HepG2 (cell line): ENCODE measurements around the gene CCNB1. TPM values are rescaled to one million over a fixed set of nuclear protein-coding genes. Genes with fewer than 3 reads are reported as not detected.

Source experiments
- ATAC-seq: fragments of 200-7000 bp; cut with Tn5 transposase; 3 replicates; pipeline ENCODE4 v1.9.1; 2020; ENCODE audit warnings: mild to moderate bottlenecking, moderate library complexity
- Bru-seq: library from RNA; stranded (reverse); fragments of 400-500 nt; gene quantifications from one replicate; lab custom pipeline; 2021; lab: Mats Ljungman, UMichigan
- BruChase-seq, 2 experiments: library from RNA; stranded (reverse); fragments of 400-500 nt; gene quantifications; one replicate each; lab custom pipeline; 2021; lab: Mats Ljungman, UMichigan
- BruUV-seq: library from RNA; stranded (reverse); fragments of 400-500 nt; replicated peaks from 2 replicates; lab custom pipeline; 2021; lab: Mats Ljungman, UMichigan
- CTCF ChIA-PET: fragments of 300-600 bp; formaldehyde crosslinking; extraction: SDS; loops from one replicate; lab custom pipeline; 2021; ENCODE audit warnings: low total read pairs, inconsistent platforms, low intra/inter-chr PET ratio; lab: Yijun Ruan, JAX
- POLR2A ChIA-PET: fragments of 350-600 bp; sonication (Branson Sonifier 250); formaldehyde crosslinking; loops from one replicate; lab custom pipeline; 2020; ENCODE audit warnings: antibody characterized with exemption, inconsistent platforms; lab: Yijun Ruan, JAX
- DNase-seq: peaks from one replicate; pipeline ENCODE4 v3.0.0-alpha.2; 2015; ENCODE audit warnings: low spot score
- FAIRE-seq: peaks from 3 replicates; lab custom pipeline; 2011; peaks lifted over from hg19 to GRCh38; lab: Jason Lieb, UNC
- H2AFZ ChIP-seq: one replicate; pipeline ENCODE4 v1.6.1; 2011; ENCODE audit warnings: low read length, inconsistent platforms
- H3K27ac ChIP-seq: fragments of 300-600 bp; 3 replicates; pipeline ENCODE4 v1.8.0; 2011; ENCODE audit warnings: mixed run types, mild to moderate bottlenecking, mixed read lengths, low read length, inconsistent platforms; ENCODE audit not compliant: insufficient read depth; ENCODE audit errors: extremely low read length
- H3K27me3 ChIP-seq, 2 experiments: fragments of 200-600 bp in 1 of 2; 2 replicates in 1 of 2; 3 replicates in 1 of 2; pipeline versions ENCODE4 v1.6.0 to v1.8.0; 2011; ENCODE audit warnings: low read length in 2 of 2, mild to moderate bottlenecking in 2 of 2, moderate library complexity in 2 of 2, inconsistent platforms in 1 of 2; ENCODE audit not compliant: insufficient read depth in 2 of 2, control insufficient read depth in 1 of 2
- H3K36me3 ChIP-seq, 2 experiments: fragments of 200-600 bp in 1 of 2; replicated peaks in 1 of 2; 2 replicates in 1 of 2; 3 replicates in 1 of 2; pipeline versions ENCODE4 v1.5.1 to v1.8.0; 2011; ENCODE audit warnings: low read length in 2 of 2, inconsistent platforms in 1 of 2; ENCODE audit not compliant: insufficient read depth in 2 of 2, control insufficient read depth in 1 of 2
- H3K4me1 ChIP-seq: 2 replicates; pipeline ENCODE4 v1.5.1; 2012; ENCODE audit warnings: low read length, inconsistent platforms; ENCODE audit not compliant: insufficient read depth
- H3K4me2 ChIP-seq: 2 replicates; pipeline ENCODE4 v1.6.0; 2011; ENCODE audit warnings: low read depth, low read length, inconsistent platforms
- H3K4me3 ChIP-seq, 3 experiments: fragments of 200-600 bp in 1 of 3; sonication (generic), shearing (Covaris generic) in 1 of 3; replicated peaks in 1 of 3; 2 replicates each; pipeline ENCODE4 v1.5.1; 2011 to 2016; ENCODE audit warnings: low read length in 3 of 3, inconsistent platforms in 2 of 3, low read depth in 2 of 3, mild to moderate bottlenecking in 2 of 3, control low read depth in 1 of 3, mixed read lengths in 1 of 3; ENCODE audit not compliant: insufficient read depth in 1 of 3
- H3K79me2 ChIP-seq: one replicate; pipeline ENCODE4 v1.6.1; 2011; ENCODE audit warnings: low read length, inconsistent platforms; ENCODE audit not compliant: insufficient read depth
- H3K9ac ChIP-seq: 2 replicates; pipeline ENCODE4 v1.6.0; 2011; ENCODE audit warnings: mild to moderate bottlenecking, low read depth, low read length, inconsistent platforms; ENCODE audit not compliant: insufficient read depth
- H3K9me3 ChIP-seq: 2 replicates; pipeline ENCODE4 v1.5.1; 2012; ENCODE audit warnings: mild to moderate bottlenecking, low read length
- H4K20me1 ChIP-seq: 2 replicates; pipeline ENCODE4 v1.6.0; 2011; ENCODE audit warnings: inconsistent platforms, mild to moderate bottlenecking, low read length, moderate library complexity; ENCODE audit not compliant: insufficient read depth
- BCL6 ChIP-seq: IDR thresholded peaks from 2 replicates; pipeline ENCODE4 v1.6.1; 2016; ENCODE audit warnings: missing genetic modification reagents, missing compliant biosample characterization
- GATAD1 ChIP-seq: IDR thresholded peaks from 2 replicates; pipeline ENCODE4 v1.6.1; 2016; ENCODE audit warnings: missing genetic modification reagents, missing compliant biosample characterization
- HOXA9 ChIP-seq: sonication (generic); formaldehyde crosslinking; IDR thresholded peaks from 2 replicates; pipeline ENCODE4 v1.8.1; 2022; ENCODE audit warnings: missing genetic modification reagents, mild to moderate bottlenecking, moderate library complexity, borderline replicate concordance
- MLX ChIP-seq: IDR thresholded peaks from 2 replicates; pipeline ENCODE4 v1.6.1; 2016
- NR2C2 ChIP-seq: sonication (generic); formaldehyde crosslinking; IDR thresholded peaks from 2 replicates; pipeline ENCODE4 v1.4.0; 2020; ENCODE audit warnings: missing genetic modification reagents, mild to moderate bottlenecking, moderate library complexity, borderline replicate concordance
- REL ChIP-seq: sonication (generic); formaldehyde crosslinking; conservative IDR thresholded peaks from 2 replicates; pipeline ENCODE4 v1.8.0; 2022; ENCODE audit warnings: mild to moderate bottlenecking, missing genetic modification reagents, moderate library complexity
- RFXAP ChIP-seq: sonication (generic); formaldehyde crosslinking; IDR thresholded peaks from 2 replicates; pipeline ENCODE4 v1.4.0; 2020; ENCODE audit warnings: missing genetic modification reagents, borderline replicate concordance
- SP1 ChIP-seq, 2 experiments: fragments of 450-650 bp in 1 of 2; sonication (generic) in 1 of 2; formaldehyde crosslinking in 1 of 2; IDR thresholded peaks; 2 replicates each; pipeline versions ENCODE4 v1.4.0 to v1.6.1; 2016 to 2020; ENCODE audit warnings: missing genetic modification reagents in 1 of 2
- SP5 ChIP-seq: IDR thresholded peaks from 2 replicates; pipeline ENCODE4 v1.6.1; 2016; ENCODE audit warnings: low read depth, borderline replicate concordance
- ZBTB43 ChIP-seq: sonication (generic); formaldehyde crosslinking; conservative IDR thresholded peaks from 2 replicates; pipeline ENCODE4 v1.4.0; 2020; ENCODE audit warnings: missing genetic modification reagents
- ZFY ChIP-seq: sonication (generic); formaldehyde crosslinking; IDR thresholded peaks from 2 replicates; pipeline ENCODE4 v1.4.0; 2020; ENCODE audit warnings: missing genetic modification reagents
- ZNF124 ChIP-seq: sonication (generic); formaldehyde crosslinking; IDR thresholded peaks from 2 replicates; pipeline ENCODE4 v1.4.0; 2020; ENCODE audit warnings: missing genetic modification reagents
- ZNF75D ChIP-seq: sonication (generic); formaldehyde crosslinking; IDR thresholded peaks from 2 replicates; pipeline ENCODE4 v1.8.1; 2023; ENCODE audit warnings: missing genetic modification reagents, mild to moderate bottlenecking, borderline replicate concordance
- WGBS: methylation state at CpG from one replicate; pipeline ENCODE4 v1.1.6; 2017; ENCODE audit warnings: low lambda C conversion rate; 5-methylcytosine and 5-hydroxymethylcytosine counted together
- in situ Hi-C: cut with HindIII; loops from 2 replicates; pipeline ENCODE4 v1.10.0; 2017; ENCODE audit warnings: low pct_unique_long_range_greater_than_20kb; ENCODE audit not compliant: extremely low pct_ligation_motif_present
- intact Hi-C: fragments of 100-400 bp; cut with micrococcal nuclease; formaldehyde crosslinking; loops from one replicate; pipeline ENCODE4 v1.10.0; 2022; ENCODE audit not compliant: unreplicated experiment
- long read RNA-seq, 2 experiments: library from RNA in 1 of 2; library from polyadenylated mRNA in 1 of 2; stranded (forward) in 1 of 2; unstranded in 1 of 2; transcript quantifications; one replicate each; pipeline ENCODE4 v2.0.0, GENCODE V29; 2019 to 2022
- polyA minus RNA-seq, 3 experiments: library from RNA; depleted of rRNA, polyadenylated mRNA; stranded (reverse); fragments of >200 nt; gene quantifications; 2 replicates each; pipeline ENCODE4 v1.2.3, GENCODE V29; 2011; ENCODE audit warnings: low replicate concordance in 1 of 3
- polyA plus RNA-seq, 8 experiments: library from polyadenylated mRNA; depleted of rRNA in 3 of 8; stranded (reverse) in 7 of 8; unstranded in 1 of 8; fragments of >200 nt; fragmentation: Illumina TruSeq in 4 of 8; extraction: Trizol in 4 of 8; gene quantifications; 2 replicates each; pipeline versions ENCODE4 v1.2.1 to v1.2.3, GENCODE V29; 2011 to 2016; ENCODE audit warnings: low read depth in 4 of 8, missing spikeins in 1 of 8, mixed read lengths in 1 of 8; ENCODE audit not compliant: insufficient read depth in 1 of 8
- total RNA-seq, 5 experiments: library from RNA; depleted of rRNA; stranded (reverse); fragments of >200 nt; fragmentation: Illumina TruSeq; extraction: Trizol; gene quantifications; 2 replicates each; pipeline ENCODE4 v1.2.3, GENCODE V29; 2016; ENCODE audit warnings: low read depth in 1 of 5

CCNB1 gene
- total RNA-seq (2016; rRNA removed; fragmentation: Illumina TruSeq; extraction: Trizol) (316 and 431 TPM in 2 replicates), polyA plus RNA-seq (2011; rRNA removed) (49.6 and 82.3 TPM in 2 replicates), polyA minus RNA-seq (2011; rRNA and poly(A)+ RNA removed; ENCODE audit: low replicate concordance) (26.9 and 102 TPM in 2 replicates), Bru-seq, nascent RNA (percentile 83 among the genes with signal in this experiment), BruChase-seq, experiment 1, labeled RNA remaining after a 6-hour chase (percentile 89 among the genes with signal in this experiment), BruChase-seq, experiment 2, labeled RNA remaining after a 2-hour chase (percentile 90 among the genes with signal in this experiment)
- 111 and 125 TPM in 2 replicates for total RNA-seq (2016; cell fraction: cytosol; rRNA removed; fragmentation: Illumina TruSeq; extraction: Trizol; ENCODE audit: low read depth)
- total RNA-seq (2016; cell fraction: insoluble cytoplasmic fraction; rRNA removed; fragmentation: Illumina TruSeq; extraction: Trizol) = 314 and 447 TPM in 2 replicates
- 71.3 and 78.4 TPM in 2 replicates for total RNA-seq (2016; cell fraction: membrane; rRNA removed; fragmentation: Illumina TruSeq; extraction: Trizol)
- 134 and 154 TPM in 2 replicates for total RNA-seq (2016; cell fraction: nucleus; rRNA removed; fragmentation: Illumina TruSeq; extraction: Trizol)
- 44.1 and 47.1 TPM in 2 replicates for polyA plus RNA-seq (2011; cell fraction: cytosol; rRNA removed)
- polyA plus RNA-seq (2011; cell fraction: nucleus; rRNA removed) = 22.6 and 25.0 TPM in 2 replicates
- 34.4 and 107 TPM in 2 replicates for polyA plus RNA-seq (2012)
- polyA plus RNA-seq (2016; cell fraction: cytosol; fragmentation: Illumina TruSeq; extraction: Trizol; ENCODE audit: low read depth) = 21.5 and 26.2 TPM in 2 replicates
- polyA plus RNA-seq (2016; cell fraction: insoluble cytoplasmic fraction; fragmentation: Illumina TruSeq; extraction: Trizol; ENCODE audit: low read depth) = 336 and 356 TPM in 2 replicates
- polyA plus RNA-seq (2016; cell fraction: membrane; fragmentation: Illumina TruSeq; extraction: Trizol; ENCODE audit: low read depth) = 23.1 and 31.9 TPM in 2 replicates
- polyA plus RNA-seq (2016; cell fraction: nucleus; fragmentation: Illumina TruSeq; extraction: Trizol; ENCODE audit: insufficient read depth, low read depth) = 188 TPM in 2 replicates
- polyA minus RNA-seq (2011; cell fraction: cytosol; rRNA and poly(A)+ RNA removed) = 31.3 and 37.6 TPM in 2 replicates
- 24.5 and 29.0 TPM in 2 replicates for polyA minus RNA-seq (2011; cell fraction: nucleus; rRNA and poly(A)+ RNA removed)
- long read RNA-seq, experiment 1, transcript CCNB1-201 (9 exons, 2,169 nt) = major isoform, 353 of 388 reads
- long read RNA-seq, experiment 1, partial matches to known transcripts = 13 of 388 reads
- long read RNA-seq, experiment 1, other reads (novel, unspliced or antisense) = 21 of 388 reads
- long read RNA-seq, experiment 2, transcript CCNB1-201 (9 exons, 2,169 nt) = major isoform, 62 of 75 reads
- long read RNA-seq, experiment 2, partial matches to known transcripts = 8 of 75 reads
- long read RNA-seq, experiment 2, other reads (novel, unspliced or antisense) = 5 of 75 reads

- Histone ChIP-seq H3K79me2 (peaks cover 34% of the 10 kb centered on the region), H3K4me1 (peaks cover 50% of the 10 kb centered on the region), H3K4me2 (peak within 1 kb of the TSS; percentile 98), H3K9ac (peak within 1 kb of the TSS; percentile 91), H3K27ac (peak within 1 kb of the TSS; percentile 89), H3K4me3 (peak within 1 kb of the TSS; percentile 94 to 95 (median 95)), H3K36me3 (peaks cover 0 to 14% of the 10 kb centered on the region in 2 experiments; a peak in 3 of 5 replicates), H3K27me3 (no peaks in the 10 kb centered on the region), H2AFZ (peak within 1 kb of the TSS; percentile 67), H3K9me3 (no peaks in the 10 kb centered on the region), H4K20me1 (no peaks in the 10 kb centered on the region)
- in situ Hi-C loops (no loop called here), intact Hi-C loops (loop anchor here (1.0 to 5.0 kb wide), 3 partner anchors 12 to 165 kb away; partner anchors contain the start of genes CCDC125 and CENPH)
- POLR2A ChIA-PET = interaction anchor here (0.5 to 1.6 kb wide), 11 partner anchors 11 to 306 kb away, joined by 3 to 7 read pairs (median 4); partner anchors contain the start of genes CDK7, CENPH and SLC30A5
- FAIRE-seq (peak; percentile 71), DNase-seq (peak; percentile 97), ATAC-seq (peak; percentile 99)
- BruUV-seq = no TSS peak
- under 1% methylated on average over 39 of the region's 50 CpGs for whole genome bisulfite sequencing
- CTCF ChIA-PET = no interaction called here
- 0 out of 2 replicates have a peak, but pooled peaks have one; percentile 57 for TF ChIP-seq ZBTB43 (CRISPR knock-in tag)
- 0 out of 2 replicates have a peak, but pooled peaks have one; percentile 76 for TF ChIP-seq REL (CRISPR knock-in tag)
- peak; percentile 65 for TF ChIP-seq NR2C2 (CRISPR knock-in tag)
- no peak for TF ChIP-seq ZNF75D (CRISPR knock-in tag)
- peak; percentile 89; the same call in 1 of the 2 replicates for TF ChIP-seq SP5
- no peak for TF ChIP-seq SP1 (IDR thresholded peaks at IDR 0.05)
- TF ChIP-seq SP1 (CRISPR knock-in tag; IDR thresholded peaks at IDR 0.05) = peak; percentile 64; the same call in 1 of the 2 replicates
- TF ChIP-seq RFXAP = peak; percentile 85; the same call in 1 of the 2 replicates
- TF ChIP-seq ZFY (CRISPR knock-in tag) = peak; percentile 95
- peak; percentile 84; the same call in 1 of the 2 replicates for TF ChIP-seq HOXA9 (CRISPR knock-in tag)
- TF ChIP-seq MLX (CRISPR knock-in tag) = peak; percentile 31; the same call in 1 of the 2 replicates
- TF ChIP-seq ZNF124 = peak; percentile 34; the same call in 1 of the 2 replicates
- TF ChIP-seq GATAD1 (CRISPR knock-in tag) = peak; percentile 78
- TF ChIP-seq BCL6 (CRISPR knock-in tag) = peak; percentile 31; the same call in 1 of the 2 replicates
Observed at GRCh38 chr5:69166686-69167492, at the start of gene CCNB1. TSS of gene CCNB1 (plus strand) at chr5:69167150. CDS start at chr5:69167263, 113 bp downstream.
